Measurements from ENCODE around the gene NPRL2. TPM values are rescaled to one million over a fixed set of nuclear protein-coding genes. Genes with fewer than 3 reads are reported as not detected.

NPRL2 gene
- total and polyA plus RNA-seq, 9 of the 15 experiments (the other 6 are each of a cell fraction or from before 2014, with no cell fraction given), result 17.4 to 40.4 (median 24.4) TPM

DNA sequence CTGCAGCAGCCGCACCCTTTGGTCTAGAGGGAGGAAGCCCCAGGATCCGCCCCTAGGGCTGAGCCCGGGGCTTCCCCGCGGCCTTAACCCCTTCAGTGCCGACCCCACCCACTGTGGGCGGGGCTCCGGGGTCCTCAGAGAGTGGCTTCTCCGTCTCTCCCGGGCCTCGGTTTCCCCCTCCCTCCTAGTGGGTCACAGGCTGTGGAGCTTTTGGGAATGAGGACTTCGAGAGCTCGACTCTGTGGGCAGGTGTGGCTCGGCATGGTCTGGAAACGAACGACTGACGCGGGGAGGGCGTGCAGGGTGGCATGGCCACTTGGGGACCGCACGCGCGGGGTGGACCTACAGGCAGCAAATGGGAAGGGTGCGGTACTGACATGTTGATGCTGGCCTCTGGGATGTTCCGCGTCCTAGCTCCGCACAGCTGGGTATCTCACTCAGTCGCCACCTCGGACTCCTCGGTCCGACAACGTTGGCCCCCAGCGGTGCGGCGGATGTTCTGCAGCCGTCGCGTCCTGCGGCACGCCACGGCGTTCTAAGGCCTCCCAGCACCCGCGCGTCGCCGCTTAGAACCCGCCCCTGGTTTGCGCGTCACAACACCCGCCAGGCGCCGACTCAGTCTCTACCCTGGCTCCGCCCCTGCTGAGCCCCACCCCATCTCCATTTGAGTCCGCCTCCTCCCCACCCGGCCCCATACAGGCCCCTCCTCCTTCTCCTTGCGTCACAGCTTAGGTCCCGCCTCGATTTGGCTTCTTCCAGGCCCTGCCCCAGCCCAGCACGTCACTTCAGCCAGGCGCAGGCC, 51.5 kb downstream of the NPRL2 start, which contains the start of the genes HYAL3 and NAA80 (continued):
- TF ChIP-seq HMGN3 (IDR thresholded peaks at IDR 0.05; ENCODE audit: borderline replicate concordance, extremely low read depth, insufficient read length, low read depth, low read length), result peak; percentile 58
- peak; percentile 39; the same call in 1 of the 2 replicates for TF ChIP-seq KLF1 (tag; IDR thresholded peaks at IDR 0.05)
- no peak for TF ChIP-seq NR0B1 (IDR thresholded peaks at IDR 0.05; ENCODE audit: partially characterized antibody)
- no peak for TF ChIP-seq PHB (CRISPR knock-in tag; IDR thresholded peaks at IDR 0.05)
- peak; percentile 88 for TF ChIP-seq SAP30 (IDR thresholded peaks at IDR 0.05; ENCODE audit: borderline replicate concordance, insufficient read depth, low read depth, low read length, poor library complexity, severe bottlenecking)
- TF ChIP-seq CBFA2T3 (IDR thresholded peaks at IDR 0.05), result 0 out of 2 replicates have a peak, but pooled peaks have one; percentile 3
- TF ChIP-seq ZFX (CRISPR knock-in tag; IDR thresholded peaks at IDR 0.05), result no peak
- no peak for TF ChIP-seq ZNF347 (CRISPR knock-in tag; IDR thresholded peaks at IDR 0.05; ENCODE audit: low read depth)
- TF ChIP-seq CBX1 (IDR thresholded peaks at IDR 0.05; ENCODE audit: low read depth), result no peak
- no peak for TF ChIP-seq ARID3A (IDR thresholded peaks at IDR 0.05; ENCODE audit: borderline replicate concordance, low read depth, low read length)
- TF ChIP-seq, protein P1, sequence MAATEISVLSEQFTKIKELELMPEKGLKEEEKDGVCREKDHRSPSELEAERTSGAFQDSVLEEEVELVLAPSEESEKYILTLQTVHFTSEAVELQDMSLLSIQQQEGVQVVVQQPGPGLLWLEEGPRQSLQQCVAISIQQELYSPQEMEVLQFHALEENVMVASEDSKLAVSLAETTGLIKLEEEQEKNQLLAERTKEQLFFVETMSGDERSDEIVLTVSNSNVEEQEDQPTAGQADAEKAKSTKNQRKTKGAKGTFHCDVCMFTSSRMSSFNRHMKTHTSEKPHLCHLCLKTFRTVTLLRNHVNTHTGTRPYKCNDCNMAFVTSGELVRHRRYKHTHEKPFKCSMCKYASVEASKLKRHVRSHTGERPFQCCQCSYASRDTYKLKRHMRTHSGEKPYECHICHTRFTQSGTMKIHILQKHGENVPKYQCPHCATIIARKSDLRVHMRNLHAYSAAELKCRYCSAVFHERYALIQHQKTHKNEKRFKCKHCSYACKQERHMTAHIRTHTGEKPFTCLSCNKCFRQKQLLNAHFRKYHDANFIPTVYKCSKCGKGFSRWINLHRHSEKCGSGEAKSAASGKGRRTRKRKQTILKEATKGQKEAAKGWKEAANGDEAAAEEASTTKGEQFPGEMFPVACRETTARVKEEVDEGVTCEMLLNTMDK (IDR thresholded peaks at IDR 0.05; ENCODE audit: borderline replicate concordance, insufficient read depth, low read depth, low read length, poor library complexity, severe bottlenecking), result peak; percentile 38
- TF ChIP-seq IRF2 (CRISPR knock-in tag; IDR thresholded peaks at IDR 0.05), result no peak
- 0 out of 2 replicates have a peak, but pooled peaks have one; percentile 27 for TF ChIP-seq DIDO1 (tag; IDR thresholded peaks at IDR 0.05; ENCODE audit: low read depth)
- no peak for TF ChIP-seq TAF15 (IDR thresholded peaks at IDR 0.05; ENCODE audit: low read depth, low read length)
- peak in 1 of 2 experiments; percentile 52 for TF ChIP-seq AFF1 (IDR thresholded peaks at IDR 0.05; ENCODE audit: low read depth in 1 of 2, partially characterized antibody in 2 of 2)
- peak; percentile 48; the same call in 1 of the 2 replicates for TF ChIP-seq ETV1 (tag; conservative IDR thresholded peaks at IDR 0.05; ENCODE audit: low read depth)
- no peak for TF ChIP-seq PYGO2 (tag; IDR thresholded peaks at IDR 0.05)

Measured in K562 (cell line).